GM12878 (cell line): ENCODE data around the gene NKG7.

Experiments
- CTCF ChIP-seq, 3 experiments: IDR thresholded peaks in 2 of 3; conservative IDR thresholded peaks in 1 of 3; 2 replicates each; pipeline ENCODE4 v1.5.1; 2011; ENCODE audit warnings: low read depth in 3 of 3, low read length in 3 of 3, mild to moderate bottlenecking in 3 of 3, control low read depth in 2 of 3, moderate library complexity in 2 of 3, inconsistent platforms in 1 of 3, mixed read lengths in 1 of 3; ENCODE audit not compliant: control insufficient read depth in 2 of 3, insufficient read depth in 1 of 3; ENCODE audit errors: extremely low read depth in 1 of 3
- ESRRA ChIP-seq: IDR thresholded peaks from 2 replicates; pipeline ENCODE4 v1.6.1; 2012; ENCODE audit warnings: mild to moderate bottlenecking, low read length, improper control_type of control experiment
- HCFC1 ChIP-seq: fragments of 150-350 bp; IDR thresholded peaks from 2 replicates; pipeline ENCODE4 v1.6.1; 2014; ENCODE audit warnings: low read length
- POLR2A ChIP-seq: IDR thresholded peaks from 2 replicates; pipeline ENCODE4 v1.6.1; 2011; ENCODE audit warnings: low read depth, mild to moderate bottlenecking, low read length

- no peak for TF ChIP-seq ESRRA
- no peak for TF ChIP-seq CTCF (IDR thresholded peaks at IDR 0.05 in 2 of 3, conservative IDR thresholded peaks at IDR 0.05 in 1 of 3; ENCODE audit: control insufficient read depth in 2 of 3, extremely low read depth in 1 of 3, insufficient read depth in 1 of 3, low read depth in 3 of 3, low read length in 3 of 3)
- no peak for TF ChIP-seq POLR2A
- no peak for TF ChIP-seq HCFC1
These were observed 50.7 kb downstream of the NKG7 start for GRCh38 chr19:51321799-51322198.
